ENCODE data around the gene TADA2B. TPM values are rescaled to one million over a fixed set of nuclear protein-coding genes. Genes with fewer than 3 reads are reported as not detected.

Gene TADA2B
- polyA plus RNA-seq, 3 donors = 2.0 to 10.2 (median 2.6) TPM

DNA sequence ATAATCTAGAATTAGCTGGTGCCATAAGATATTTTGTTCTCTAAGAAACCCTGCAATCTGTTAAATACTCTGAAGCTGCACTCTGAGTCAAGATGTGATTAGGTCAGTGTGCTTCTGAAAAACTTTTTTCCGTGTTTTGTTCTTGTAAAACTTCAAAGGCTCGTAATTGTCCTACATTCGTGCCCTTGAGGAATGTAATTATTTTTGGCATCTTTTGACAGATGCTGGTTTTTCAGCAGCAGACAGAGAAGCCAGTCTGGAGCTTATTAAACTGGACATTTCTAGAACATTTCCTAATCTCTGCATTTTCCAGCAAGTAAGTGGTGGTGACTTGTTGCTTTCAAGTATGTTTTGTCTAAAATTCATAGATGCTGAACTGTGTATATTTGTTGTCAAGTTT, 36.8 kb upstream of the TADA2B start:
- Histone ChIP-seq H3K36me3 (replicated peaks in 1 of 2; ENCODE audit: control insufficient read depth in 1 of 2, insufficient read depth in 2 of 2, low read length in 2 of 2) (peaks cover 86 to 100% of the 10 kb centered on the region in 2 donors), H4K20me1 (ENCODE audit: insufficient read depth, low read length) (peaks cover 68% of the 10 kb centered on the region), H3K4me1 (ENCODE audit: control insufficient read depth in 1 of 2, insufficient read depth in 2 of 2, low read length in 2 of 2) (no peaks in the 10 kb centered on the region), H3K27ac (ENCODE audit: low read depth in 1 of 2, low read length in 2 of 2) (no peak overlapping the region), H3K4me3 (replicated peaks in 1 of 3; ENCODE audit: low read depth in 2 of 3, low read length in 3 of 3) (no peak overlapping the region), H2AFZ (ENCODE audit: insufficient read depth, low read depth, low read length, poor library complexity, severe bottlenecking) (no peak overlapping the region), H3K27me3 (ENCODE audit: control insufficient read depth in 2 of 2, insufficient read depth in 2 of 2, low read length in 2 of 2) (no peaks in the 10 kb centered on the region), H3K9ac (ENCODE audit: insufficient read depth, low read length, poor library complexity, severe bottlenecking) (no peak overlapping the region), H3K4me2 (replicated peaks; ENCODE audit: extremely low read depth, low read length, poor library complexity, severe bottlenecking) (no peak overlapping the region), H3K9me3 (replicated peaks in 1 of 2; ENCODE audit: control insufficient read depth in 1 of 2, insufficient read depth in 1 of 2, low read length in 2 of 2) (no peaks in the 10 kb centered on the region), H3K79me2 (ENCODE audit: insufficient read depth, low read length) (peaks cover 8% of the 10 kb centered on the region)
- intact Hi-C loops (cut with micrococcal nuclease) = no loop called here
- H3K4me1 Mint-ChIP-seq = no peaks in the 10 kb centered on the region
- H3K27ac Mint-ChIP-seq = no peak overlapping the region
- no peaks in the 10 kb centered on the region for H3K9me3 Mint-ChIP-seq
- no peak for DNase-seq
- H3K4me3 Mint-ChIP-seq = no peak overlapping the region
- no peaks in the 10 kb centered on the region for H3K27me3 Mint-ChIP-seq (ENCODE audit: low read depth in 3 of 3)
- 93% methylated on average over 3 of the region's 3 CpGs for WGBS (ENCODE audit: insufficient coverage)
- TF ChIP-seq, protein P1, sequence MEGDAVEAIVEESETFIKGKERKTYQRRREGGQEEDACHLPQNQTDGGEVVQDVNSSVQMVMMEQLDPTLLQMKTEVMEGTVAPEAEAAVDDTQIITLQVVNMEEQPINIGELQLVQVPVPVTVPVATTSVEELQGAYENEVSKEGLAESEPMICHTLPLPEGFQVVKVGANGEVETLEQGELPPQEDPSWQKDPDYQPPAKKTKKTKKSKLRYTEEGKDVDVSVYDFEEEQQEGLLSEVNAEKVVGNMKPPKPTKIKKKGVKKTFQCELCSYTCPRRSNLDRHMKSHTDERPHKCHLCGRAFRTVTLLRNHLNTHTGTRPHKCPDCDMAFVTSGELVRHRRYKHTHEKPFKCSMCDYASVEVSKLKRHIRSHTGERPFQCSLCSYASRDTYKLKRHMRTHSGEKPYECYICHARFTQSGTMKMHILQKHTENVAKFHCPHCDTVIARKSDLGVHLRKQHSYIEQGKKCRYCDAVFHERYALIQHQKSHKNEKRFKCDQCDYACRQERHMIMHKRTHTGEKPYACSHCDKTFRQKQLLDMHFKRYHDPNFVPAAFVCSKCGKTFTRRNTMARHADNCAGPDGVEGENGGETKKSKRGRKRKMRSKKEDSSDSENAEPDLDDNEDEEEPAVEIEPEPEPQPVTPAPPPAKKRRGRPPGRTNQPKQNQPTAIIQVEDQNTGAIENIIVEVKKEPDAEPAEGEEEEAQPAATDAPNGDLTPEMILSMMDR (IDR thresholded peaks at IDR 0.05) = no peak
- H3K36me3 Mint-ChIP-seq = peaks cover 87 to 94% of the 10 kb centered on the region in 2 donors

DNA sequence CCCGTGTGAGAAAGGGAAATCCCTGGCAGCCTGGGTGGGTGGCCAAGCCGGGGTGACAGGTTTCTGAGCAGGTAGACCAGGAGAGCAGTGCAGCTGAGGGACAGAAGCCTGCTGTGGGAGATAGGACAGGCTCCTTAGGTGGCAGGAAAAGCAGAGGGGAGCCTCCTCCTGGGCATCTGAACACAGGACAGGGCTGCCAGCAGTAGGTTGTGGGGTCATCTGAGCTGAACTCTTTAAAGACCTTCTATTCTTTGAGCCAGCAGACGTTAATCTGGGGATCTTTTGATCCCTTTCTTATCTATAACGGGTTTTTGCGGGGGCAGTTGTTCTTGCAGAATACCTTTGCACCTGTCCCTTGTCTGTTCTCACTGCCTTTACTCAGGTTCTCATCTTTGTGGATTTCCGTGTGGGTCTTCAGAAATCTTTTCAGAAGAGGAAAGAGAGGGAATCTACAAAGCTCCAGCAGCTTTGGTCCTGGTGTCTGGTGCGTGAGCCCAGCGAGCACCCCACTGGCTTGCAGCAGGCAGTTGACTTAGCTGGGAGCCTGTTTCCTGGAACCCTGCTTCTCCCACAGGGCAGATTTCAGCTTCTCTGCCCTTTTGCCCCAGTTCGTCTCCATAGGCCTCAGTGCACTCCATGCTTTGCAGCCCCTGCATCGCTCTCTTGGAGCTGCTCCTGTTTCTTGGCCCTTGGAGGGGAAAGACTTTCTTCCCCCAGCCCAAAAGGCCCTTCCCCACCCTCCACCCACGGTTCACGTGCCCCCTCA, 35.8 kb upstream of the TADA2B start:
- Histone ChIP-seq H3K9me3 (replicated peaks in 1 of 2; ENCODE audit: control insufficient read depth in 1 of 2, insufficient read depth in 1 of 2, low read length in 2 of 2) (no peaks in the 10 kb centered on the region), H4K20me1 (ENCODE audit: insufficient read depth, low read length) (peaks cover 61% of the 10 kb centered on the region), H3K4me2 (replicated peaks; ENCODE audit: extremely low read depth, low read length, poor library complexity, severe bottlenecking) (no peak overlapping the region), H3K4me3 (replicated peaks in 1 of 3; ENCODE audit: low read depth in 2 of 3, low read length in 3 of 3) (no peak overlapping the region), H2AFZ (ENCODE audit: insufficient read depth, low read depth, low read length, poor library complexity, severe bottlenecking) (no peak overlapping the region), H3K27me3 (ENCODE audit: control insufficient read depth in 2 of 2, insufficient read depth in 2 of 2, low read length in 2 of 2) (no peaks in the 10 kb centered on the region), H3K79me2 (ENCODE audit: insufficient read depth, low read length) (peaks cover 3% of the 10 kb centered on the region), H3K4me1 (ENCODE audit: control insufficient read depth in 1 of 2, insufficient read depth in 2 of 2, low read length in 2 of 2) (no peaks in the 10 kb centered on the region), H3K9ac (ENCODE audit: insufficient read depth, low read length, poor library complexity, severe bottlenecking) (no peak overlapping the region), H3K36me3 (replicated peaks in 1 of 2; ENCODE audit: control insufficient read depth in 1 of 2, insufficient read depth in 2 of 2, low read length in 2 of 2) (peaks cover 82 to 100% of the 10 kb centered on the region in 2 donors), H3K27ac (ENCODE audit: low read depth in 1 of 2, low read length in 2 of 2) (peak overlapping the region in 1 of 2 donors; percentile 55)
- no peaks in the 10 kb centered on the region for H3K4me1 Mint-ChIP-seq
- H3K4me3 Mint-ChIP-seq = no peak overlapping the region
- peak overlapping the region in 1 of 7 donors; percentile 4 for H3K27ac Mint-ChIP-seq
- TF ChIP-seq, protein P1 (IDR thresholded peaks at IDR 0.05) = no peak
- intact Hi-C loops (cut with micrococcal nuclease) = no loop called here
- DNase-seq = no peak
- no peaks in the 10 kb centered on the region for H3K27me3 Mint-ChIP-seq (ENCODE audit: low read depth in 3 of 3)
- no peaks in the 10 kb centered on the region for H3K9me3 Mint-ChIP-seq
- H3K36me3 Mint-ChIP-seq = peaks cover 81 to 94% of the 10 kb centered on the region in 2 donors
- 98% methylated on average over 5 of the region's 12 CpGs for WGBS (ENCODE audit: insufficient coverage)
